Measurements from ENCODE around the gene HASPIN.
A peak's percentile ranks its signal among the peaks of the same experiment; 100 is the strongest.

The HASPIN gene

GRCh38 chr17:3761918-3762380 lies 38.2 kb downstream of the HASPIN start:
- DNase-seq (ENCODE audit: low spot score): no peak
- no peak for TF ChIP-seq CTCF (IDR thresholded peaks at IDR 0.05; ENCODE audit: borderline replicate concordance, control extremely low read depth, extremely low read depth, insufficient read depth, missing control alignments)
- in situ Hi-C loops (cut with MboI; ENCODE audit: low sequenced_read_pairs, unreplicated experiment): no loop called here

- in situ Hi-C loops (cut with MboI; ENCODE audit: low sequenced_read_pairs, unreplicated experiment): no loop called here
- DNase-seq (ENCODE audit: low spot score): peak; percentile 83
- no peak for TF ChIP-seq CTCF (IDR thresholded peaks at IDR 0.05; ENCODE audit: borderline replicate concordance, control extremely low read depth, extremely low read depth, insufficient read depth, missing control alignments)
These were observed 39.4 kb downstream of the HASPIN start for GRCh38 chr17:3762922-3763776.

GRCh38 chr17:3763777-3764170 lies 40.1 kb downstream of the HASPIN start:
- TF ChIP-seq CTCF (IDR thresholded peaks at IDR 0.05; ENCODE audit: borderline replicate concordance, control extremely low read depth, extremely low read depth, insufficient read depth, missing control alignments): no peak
- no peak for DNase-seq (ENCODE audit: low spot score)
- in situ Hi-C loops (cut with MboI; ENCODE audit: low sequenced_read_pairs, unreplicated experiment): no loop called here

GRCh38 chr17:3765981-3766380 lies 42.3 kb downstream of the HASPIN start:
- in situ Hi-C loops (cut with MboI; ENCODE audit: low sequenced_read_pairs, unreplicated experiment): no loop called here
- DNase-seq (ENCODE audit: low spot score): no peak
- no peak for TF ChIP-seq CTCF (IDR thresholded peaks at IDR 0.05; ENCODE audit: borderline replicate concordance, control extremely low read depth, extremely low read depth, insufficient read depth, missing control alignments)

GRCh38 chr17:3766779-3767178 lies 43.1 kb downstream of the HASPIN start:
- TF ChIP-seq CTCF (IDR thresholded peaks at IDR 0.05; ENCODE audit: borderline replicate concordance, control extremely low read depth, extremely low read depth, insufficient read depth, missing control alignments): no peak
- no peak for DNase-seq (ENCODE audit: low spot score)
- in situ Hi-C loops (cut with MboI; ENCODE audit: low sequenced_read_pairs, unreplicated experiment): no loop called here

GRCh38 chr17:3768341-3768740 lies 44.6 kb downstream of the HASPIN start:
- no peak for DNase-seq (ENCODE audit: low spot score)
- in situ Hi-C loops (cut with MboI; ENCODE audit: low sequenced_read_pairs, unreplicated experiment): no loop called here

More at GRCh38 chr17:3768341-3768740, 44.6 kb downstream of the HASPIN start:
- no peak for TF ChIP-seq CTCF (IDR thresholded peaks at IDR 0.05; ENCODE audit: borderline replicate concordance, control extremely low read depth, extremely low read depth, insufficient read depth, missing control alignments)

All from GM13976 (cell line).